ENCODE data around the gene PLA2G4F.

The PLA2G4F gene

GRCh38 chr15:42130246-42130986 is 26.0 kb downstream of the PLA2G4F start:
- DNase-seq = no peak

GRCh38 chr15:42129364-42129763 is 27.1 kb downstream of the PLA2G4F start:
- no peak for DNase-seq

- no peak for DNase-seq
These were observed 28.0 kb downstream of the PLA2G4F start for GRCh38 chr15:42128476-42128875.

GRCh38 chr15:42123546-42123945 is 32.9 kb downstream of the PLA2G4F start:
- no peak for DNase-seq

- no peak for DNase-seq
These were observed 34.8 kb downstream of the PLA2G4F start for GRCh38 chr15:42121682-42122081.

- no peak for DNase-seq
These were observed 35.4 kb downstream of the PLA2G4F start for GRCh38 chr15:42121021-42121420.

GRCh38 chr15:42120285-42120684 is 36.2 kb downstream of the PLA2G4F start:
- no peak for DNase-seq

- DNase-seq = no peak
These were observed 37.0 kb downstream of the PLA2G4F start for GRCh38 chr15:42119446-42119760.

GRCh38 chr15:42118650-42119445 is 37.6 kb downstream of the PLA2G4F start:
- no peak for DNase-seq

GRCh38 chr15:42111924-42112323 is 44.5 kb downstream of the PLA2G4F start:
- DNase-seq = no peak

GRCh38 chr15:42110367-42110766 is 46.1 kb downstream of the PLA2G4F start:
- no peak for DNase-seq

- no peak for DNase-seq
These were observed 47.6 kb downstream of the PLA2G4F start for GRCh38 chr15:42108806-42109205.

- no peak for DNase-seq
These were observed 48.2 kb downstream of the PLA2G4F start for GRCh38 chr15:42108189-42108588.

- DNase-seq = no peak
These were observed 49.0 kb downstream of the PLA2G4F start for GRCh38 chr15:42107473-42107872.

- no peak for DNase-seq
These were observed 50.1 kb downstream of the PLA2G4F start for GRCh38 chr15:42106288-42106687.

GRCh38 chr15:42104095-42104891 is 52.1 kb downstream of the PLA2G4F start:
- no peak for DNase-seq

GRCh38 chr15:42102646-42103235 is 53.7 kb downstream of the PLA2G4F start:
- DNase-seq = no peak

GRCh38 chr15:42101861-42102260 is 54.6 kb downstream of the PLA2G4F start:
- DNase-seq = no peak

- DNase-seq = no peak
These were observed 56.2 kb downstream of the PLA2G4F start for GRCh38 chr15:42100021-42100800.

- no peak for DNase-seq
These were observed 59.4 kb downstream of the PLA2G4F start for GRCh38 chr15:42097018-42097417.

GRCh38 chr15:42094512-42094963 is 61.9 kb downstream of the PLA2G4F start, which contains the start of gene PLA2G4D:
Gene PLA2G4D, minus strand, starts transcription at chr15:42094562. Its CDS starts 103 bp downstream, at chr15:42094459.
- DNase-seq = no peak

- DNase-seq = no peak
These were observed 62.5 kb downstream of the PLA2G4F start for GRCh38 chr15:42093966-42094365.

Data from activated CD4-positive, alpha-beta T cell treated with anti-CD3 and anti-CD28 coated beads, Interleukin-2, amount 50 U/mL, for 4 hours (primary cell).